Lower lobe of right lung (tissue), 2 donors: ENCODE measurements around the gene ZFAND3. TPM values are rescaled to one million over a fixed set of nuclear protein-coding genes. Genes with fewer than 3 reads are reported as not detected.

Experiments
- ATAC-seq, 2 donors: fragments of 200-7000 bp; cut with Tn5 transposase; one replicate each; pipeline ENCODE4 v1.9.1; 2020 to 2022; ENCODE audit warnings: mild to moderate bottlenecking in 2 of 2, moderate library complexity in 2 of 2
- DNase-seq: peaks from one replicate; pipeline ENCODE4 v3.0.0-alpha.2; 2020
- H3K27ac ChIP-seq: fragments of 200-600 bp; one replicate; pipeline ENCODE4 v1.8.0; 2022
- H3K27me3 ChIP-seq: fragments of 200-600 bp; one replicate; pipeline ENCODE4 v1.8.0; 2022; ENCODE audit warnings: low read depth
- H3K36me3 ChIP-seq: fragments of 200-600 bp; one replicate; pipeline ENCODE4 v1.8.0; 2022; ENCODE audit warnings: mild to moderate bottlenecking
- H3K4me1 ChIP-seq: fragments of 200-600 bp; one replicate; pipeline ENCODE4 v1.8.0; 2022
- H3K4me3 ChIP-seq: fragments of 200-600 bp; one replicate; pipeline ENCODE4 v1.8.0; 2022; ENCODE audit warnings: mild to moderate bottlenecking
- H3K9me3 ChIP-seq: fragments of 200-600 bp; one replicate; pipeline ENCODE4 v1.8.0; 2022
- CTCF ChIP-seq: fragments of 200-600 bp; IDR thresholded peaks from one replicate; pipeline ENCODE4 v1.8.0; 2022; ENCODE audit warnings: antibody characterized with exemption, mild to moderate bottlenecking
- intact Hi-C: fragments of 100-400 bp; cut with DNase I; formaldehyde crosslinking; loops from one replicate; pipeline ENCODE4 v1.11.0; 2022
- total RNA-seq: library from RNA; stranded (reverse); fragmentation: NEBNext Ultra II Directional; extraction: Animal tissue kit (Norgen Biotek cat#: 25700); gene quantifications from one replicate; pipeline ENCODE4 v1.2.1, GENCODE V29; 2021
- donor health status: DM: no; HTN: yes; CAD: no; lungs with severe emphysema.

Gene ZFAND3
- total RNA-seq, 1 donor from 2014 or later: 83.3 TPM

- ATAC-seq: peak in 1 of 2 donors; percentile 6
- H3K27ac ChIP-seq: peak overlapping the region; percentile 37
- intact Hi-C loops: no loop called here
- no peaks in the 10 kb centered on the region for H3K9me3 ChIP-seq
- H3K4me1 ChIP-seq: peaks cover 25% of the 10 kb centered on the region
- no peak for TF ChIP-seq CTCF
- no peak overlapping the region for H3K4me3 ChIP-seq
- DNase-seq: no peak
- peaks cover 17% of the 10 kb centered on the region for H3K36me3 ChIP-seq
- no peaks in the 10 kb centered on the region for H3K27me3 ChIP-seq
These were observed 335.2 kb downstream of the ZFAND3 start for GRCh38 chr6:38154731-38155130.

GRCh38 chr6:38155144-38155543 lies 335.6 kb downstream of the ZFAND3 start:
- no peak for TF ChIP-seq CTCF
- peaks cover 17% of the 10 kb centered on the region for H3K36me3 ChIP-seq
- H3K9me3 ChIP-seq: no peaks in the 10 kb centered on the region
- no peak overlapping the region for H3K4me3 ChIP-seq
- DNase-seq (peak; percentile 78), ATAC-seq (peak; percentile 81 to 85)
- intact Hi-C loops: no loop called here
- peaks cover 21% of the 10 kb centered on the region for H3K4me1 ChIP-seq
- H3K27me3 ChIP-seq: no peaks in the 10 kb centered on the region
- H3K27ac ChIP-seq: peak overlapping the region; percentile 46

- intact Hi-C loops: no loop called here
- DNase-seq: no peak
- peaks cover 15% of the 10 kb centered on the region for H3K4me1 ChIP-seq
- no peaks in the 10 kb centered on the region for H3K27me3 ChIP-seq
- ATAC-seq: no peak
- H3K27ac ChIP-seq: peak overlapping the region; percentile 46
- H3K36me3 ChIP-seq: peaks cover 17% of the 10 kb centered on the region
- TF ChIP-seq CTCF: no peak
- no peak overlapping the region for H3K4me3 ChIP-seq
- H3K9me3 ChIP-seq: no peaks in the 10 kb centered on the region
These were observed 336.2 kb downstream of the ZFAND3 start for GRCh38 chr6:38155621-38156204.

GRCh38 chr6:38156818-38157565 lies 337.5 kb downstream of the ZFAND3 start:
- no peak overlapping the region for H3K27ac ChIP-seq
- no peak for ATAC-seq
- DNase-seq: no peak
- H3K4me1 ChIP-seq: peaks cover 15% of the 10 kb centered on the region
- H3K36me3 ChIP-seq: peaks cover 13% of the 10 kb centered on the region
- no peak overlapping the region for H3K4me3 ChIP-seq
- H3K27me3 ChIP-seq: no peaks in the 10 kb centered on the region
- intact Hi-C loops: no loop called here
- TF ChIP-seq CTCF: no peak
- H3K9me3 ChIP-seq: no peaks in the 10 kb centered on the region

GRCh38 chr6:38157905-38158304 lies 338.4 kb downstream of the ZFAND3 start:
- no peak overlapping the region for H3K27ac ChIP-seq
- peaks cover 5% of the 10 kb centered on the region for H3K36me3 ChIP-seq
- no peak for TF ChIP-seq CTCF
- DNase-seq (no peak), ATAC-seq (no peak)
- intact Hi-C loops: no loop called here
- no peaks in the 10 kb centered on the region for H3K27me3 ChIP-seq
- peaks cover 15% of the 10 kb centered on the region for H3K4me1 ChIP-seq
- H3K9me3 ChIP-seq: no peaks in the 10 kb centered on the region
- no peak overlapping the region for H3K4me3 ChIP-seq
